Measurements from ENCODE around the gene TAF1B.

Gene TAF1B

DNA sequence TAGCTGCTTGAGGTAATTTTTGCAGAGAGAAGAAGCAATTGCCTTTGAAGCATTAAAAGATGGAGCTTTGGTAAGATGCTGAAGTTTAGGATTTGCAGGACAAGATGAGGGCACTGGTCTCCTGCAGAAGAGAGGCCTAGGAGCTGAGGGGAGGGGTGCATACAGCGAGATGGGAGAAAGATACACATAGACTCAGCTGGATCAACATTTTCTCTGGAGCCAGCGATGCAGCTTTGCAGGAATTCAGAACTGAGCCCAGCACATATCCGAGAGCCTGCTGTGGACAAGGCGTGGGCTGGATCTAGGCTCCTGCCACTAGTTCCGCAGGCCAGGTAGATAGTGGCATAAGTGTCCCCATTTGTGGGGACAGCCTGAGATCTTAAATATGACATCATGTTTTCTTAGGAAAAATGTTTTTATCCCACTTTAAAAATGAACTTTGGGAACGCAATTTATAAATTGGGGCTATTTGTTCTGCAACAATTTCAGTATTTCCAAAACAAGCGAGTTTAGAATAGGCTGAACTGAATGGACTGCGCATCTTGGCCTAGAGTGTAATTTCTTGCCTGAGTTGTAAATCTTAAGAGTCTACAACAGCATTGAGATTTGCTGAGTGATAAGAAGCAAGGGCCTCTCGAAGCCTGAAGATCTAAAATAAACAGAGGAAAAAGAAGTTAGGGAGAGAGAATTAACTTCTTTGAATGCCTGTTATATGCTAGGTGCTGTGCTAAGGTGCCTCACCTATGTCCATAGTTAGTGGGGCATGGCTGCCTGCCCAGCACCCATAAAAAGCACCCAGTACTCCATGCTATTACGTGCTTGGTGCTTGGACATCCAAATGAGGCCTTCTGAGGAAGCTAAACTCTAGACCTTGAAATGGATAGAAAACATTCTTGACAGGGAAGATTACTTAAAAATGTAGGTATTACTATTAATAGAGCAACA is 125.6 kb downstream of the TAF1B start:
- no peak for DNase-seq

DNA sequence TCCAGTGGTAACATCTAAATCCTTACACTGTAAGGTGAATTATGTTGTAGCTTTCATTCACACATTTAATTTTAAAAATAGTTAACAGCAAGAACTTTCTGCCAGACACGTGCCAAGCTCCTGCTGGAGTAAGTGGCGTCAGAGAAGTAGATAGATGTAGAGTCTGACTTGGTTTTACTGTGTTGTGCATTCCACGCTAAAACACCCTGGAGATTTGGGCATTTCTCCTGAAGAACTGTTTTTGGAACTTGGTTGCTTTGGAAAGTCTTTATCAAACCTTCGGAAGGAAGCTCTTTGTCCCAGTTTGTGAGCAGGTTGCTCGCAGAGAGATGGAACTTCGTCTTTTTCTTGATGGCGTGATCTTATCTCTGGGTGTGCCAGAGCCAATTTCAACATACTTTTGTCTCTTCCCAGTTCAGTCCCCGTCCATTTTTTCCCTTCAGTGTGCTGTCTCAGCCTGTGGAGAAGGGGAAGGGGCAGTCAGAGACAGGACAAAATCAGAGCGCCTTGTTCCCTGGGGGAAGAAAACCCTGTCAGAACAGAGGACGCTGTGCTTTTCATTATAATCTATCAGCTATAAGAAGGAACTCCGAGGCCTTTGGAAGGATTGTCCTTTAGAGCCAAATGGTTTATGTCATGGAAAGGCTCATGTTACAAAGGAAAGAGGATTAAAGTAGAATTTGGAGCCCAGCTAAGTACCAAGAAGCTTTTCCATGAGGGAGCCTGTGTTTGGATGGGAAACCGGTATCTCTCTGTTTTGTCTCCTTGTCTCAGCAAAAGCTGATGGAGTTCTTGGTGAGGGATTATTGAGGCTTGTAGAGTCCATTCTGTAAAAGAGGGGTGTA is 127.1 kb downstream of the TAF1B start:
- no peak for DNase-seq

DNA sequence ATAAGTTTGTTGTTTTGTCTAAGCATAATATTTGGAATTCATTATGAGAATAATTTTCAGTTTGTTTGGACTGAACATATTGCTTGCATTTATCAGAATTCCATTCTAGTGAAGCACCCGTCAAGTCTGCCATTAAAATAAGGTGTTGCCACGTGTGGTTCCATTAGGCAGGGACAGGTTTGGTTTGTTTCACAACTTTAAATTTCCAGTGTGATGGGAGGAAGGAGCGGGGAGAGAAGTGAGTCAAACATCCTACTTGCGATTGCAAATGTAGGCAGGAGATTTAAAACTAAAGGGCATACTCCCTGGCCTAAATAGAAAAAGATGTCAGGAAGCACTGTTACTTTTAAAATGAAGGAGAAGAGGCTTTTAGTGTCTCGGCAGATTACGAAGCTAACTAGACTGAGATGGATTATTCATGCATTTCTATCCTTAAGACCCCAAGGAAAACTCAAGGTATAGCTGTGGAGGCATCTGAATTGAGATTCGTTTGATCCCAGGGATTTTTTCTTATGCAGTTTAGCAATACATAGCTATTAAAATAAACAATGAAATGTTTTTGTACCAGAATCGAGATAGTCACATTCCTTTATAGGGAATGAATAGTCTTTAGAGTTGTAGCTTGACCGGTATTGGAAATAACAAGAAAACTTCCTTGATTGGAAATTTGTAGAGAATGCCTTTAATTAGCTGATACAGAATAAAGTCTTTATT is 128.0 kb downstream of the TAF1B start:
- DNase-seq: no peak

DNA sequence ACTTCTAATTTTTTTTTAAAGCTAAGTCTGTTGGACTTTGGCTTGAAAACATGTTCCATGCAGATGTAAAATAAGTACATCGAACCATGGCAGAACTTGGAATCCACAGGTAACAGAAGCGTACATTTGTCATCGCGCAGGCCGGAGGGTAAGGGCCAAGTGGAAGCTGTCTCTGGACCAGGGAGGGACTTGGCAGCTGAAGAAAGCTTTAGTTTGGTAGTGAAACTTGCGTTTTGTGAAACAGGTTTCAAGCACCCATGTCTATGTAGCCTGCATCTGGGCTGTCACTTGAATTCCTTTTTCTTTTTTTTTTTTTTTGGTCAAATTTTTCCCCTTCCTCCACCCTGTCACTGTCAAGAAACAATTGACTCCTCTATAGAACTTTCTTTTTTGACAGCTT is 128.6 kb downstream of the TAF1B start:
- no peak for DNase-seq

DNA sequence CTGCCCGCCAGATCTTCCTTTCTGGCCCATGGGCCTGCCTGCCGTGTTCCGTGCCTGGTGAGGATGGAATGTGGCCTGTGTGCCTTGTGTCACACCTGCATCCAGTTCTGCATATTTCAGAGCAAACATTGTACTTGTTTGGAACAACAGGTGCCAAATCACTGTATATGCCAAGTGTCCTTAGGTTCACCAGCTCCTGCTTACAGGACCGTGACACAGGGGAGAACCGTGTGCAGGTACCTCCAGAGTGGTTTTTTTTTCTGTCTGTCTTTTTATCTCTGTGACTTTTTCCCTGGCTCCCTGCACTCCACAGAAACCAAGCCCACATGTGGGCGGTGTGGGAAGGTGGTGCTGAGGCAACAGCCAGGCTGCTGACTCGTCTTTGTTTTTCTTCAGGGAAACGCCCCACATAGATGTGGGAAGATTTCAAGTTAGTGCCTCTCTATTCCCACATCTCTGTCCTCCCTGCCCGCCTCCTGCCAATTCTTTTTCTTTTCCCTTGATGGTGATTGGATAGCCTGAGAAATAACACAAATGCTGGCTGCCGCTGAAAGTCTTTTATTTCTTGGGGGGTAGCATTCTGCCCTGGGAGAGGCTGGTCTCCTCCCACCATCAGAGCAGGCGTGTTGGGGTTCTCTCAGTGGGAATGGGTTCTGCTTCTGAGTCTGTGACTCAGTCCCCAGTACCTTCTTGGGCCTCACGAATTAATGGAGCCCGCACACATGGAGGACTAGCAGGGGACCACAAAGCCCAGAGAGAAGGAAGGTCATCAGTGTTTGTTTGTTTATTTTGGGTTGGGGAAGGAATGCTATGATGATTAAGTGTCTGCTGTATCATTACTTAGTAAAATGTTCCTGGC is 129.6 kb downstream of the TAF1B start:
- no peak for DNase-seq

DNA sequence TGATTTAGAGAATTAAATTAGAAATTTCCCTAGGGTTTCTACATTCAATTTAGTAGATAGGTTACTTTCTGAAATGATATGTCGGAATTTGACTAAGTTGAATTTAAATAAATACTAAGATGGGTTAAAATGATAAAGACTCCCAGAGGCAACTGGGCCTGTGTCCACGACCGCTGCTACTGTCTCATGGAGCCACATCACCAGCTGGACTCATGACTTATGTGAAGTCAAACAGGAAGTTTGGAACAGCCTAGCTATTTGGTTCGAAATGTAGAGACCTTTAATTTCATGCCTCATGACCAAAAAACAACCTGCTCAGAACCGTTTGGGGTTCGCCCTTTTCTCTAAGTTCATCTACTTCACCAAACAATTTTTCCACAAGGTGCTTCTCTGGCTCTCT is 130.4 kb downstream of the TAF1B start:
- DNase-seq: no peak

DNA sequence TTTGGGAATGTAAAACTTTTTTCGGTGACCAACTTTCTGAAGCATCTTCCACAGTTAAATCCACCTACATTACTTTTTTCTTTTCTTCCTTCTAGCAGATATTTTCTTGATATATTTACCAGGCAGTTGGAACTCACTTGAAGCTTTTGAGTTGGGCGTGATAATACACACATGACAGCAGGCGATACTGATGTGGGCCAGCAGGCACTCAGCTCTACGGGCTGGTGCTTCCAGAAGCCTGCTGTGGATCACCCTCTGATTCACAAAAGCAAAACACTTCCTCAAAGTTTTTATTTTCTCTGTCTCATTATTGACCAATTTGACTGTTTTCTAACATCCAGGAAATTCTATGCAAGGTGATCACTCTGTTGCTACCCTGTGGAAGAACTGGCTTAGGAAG is 131.1 kb downstream of the TAF1B start:
- no peak for DNase-seq

DNA sequence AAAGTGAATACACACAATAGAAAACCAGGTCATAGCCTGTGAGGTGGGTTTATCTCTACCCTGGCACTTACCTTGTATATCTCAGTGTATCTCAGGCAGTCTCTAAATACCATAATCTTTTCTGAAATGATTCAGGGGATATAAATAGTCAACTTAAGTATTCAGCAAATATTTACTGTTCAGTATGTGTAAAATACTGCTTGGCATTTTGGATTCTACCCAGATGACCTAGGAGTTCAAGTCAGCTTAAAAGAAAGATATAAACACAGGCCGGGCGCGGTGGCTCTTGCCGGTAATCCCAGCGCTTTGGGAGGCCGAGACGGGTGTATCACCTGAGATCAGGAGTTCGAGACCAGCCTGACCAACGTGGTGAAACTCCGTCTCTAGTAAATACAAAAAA is 132.1 kb downstream of the TAF1B start:
- no peak for DNase-seq

DNA sequence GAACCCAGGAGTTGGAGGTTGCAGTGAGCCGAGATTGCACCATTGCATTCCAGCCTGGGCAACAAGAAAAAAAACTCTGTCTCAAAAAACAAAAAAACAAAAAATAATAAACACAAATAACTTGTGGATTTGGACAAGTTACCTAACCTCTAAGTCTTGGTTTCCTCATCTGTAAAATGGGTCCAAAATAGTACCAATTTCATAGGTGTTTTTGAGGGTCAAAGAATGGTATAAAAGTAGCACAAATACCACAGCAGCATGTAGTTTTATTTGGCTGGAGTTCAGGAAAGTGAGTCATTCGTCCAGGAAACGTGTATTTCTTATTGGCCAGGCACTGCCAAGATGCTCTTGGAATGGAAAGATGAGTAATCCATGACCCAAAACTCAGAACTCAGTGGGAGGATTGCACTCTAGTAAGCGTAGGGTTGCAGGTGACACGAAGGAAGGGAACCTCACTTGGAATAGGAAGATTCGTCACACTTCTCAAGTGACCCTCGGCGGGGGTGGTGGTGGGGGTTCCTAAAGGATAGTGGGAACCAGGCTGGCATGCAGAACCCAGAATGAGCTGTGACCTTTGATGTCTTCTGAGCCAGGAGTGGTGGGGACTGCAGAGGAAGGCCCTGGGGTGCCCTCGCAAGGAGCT is 132.7 kb downstream of the TAF1B start:
- DNase-seq: no peak

DNA sequence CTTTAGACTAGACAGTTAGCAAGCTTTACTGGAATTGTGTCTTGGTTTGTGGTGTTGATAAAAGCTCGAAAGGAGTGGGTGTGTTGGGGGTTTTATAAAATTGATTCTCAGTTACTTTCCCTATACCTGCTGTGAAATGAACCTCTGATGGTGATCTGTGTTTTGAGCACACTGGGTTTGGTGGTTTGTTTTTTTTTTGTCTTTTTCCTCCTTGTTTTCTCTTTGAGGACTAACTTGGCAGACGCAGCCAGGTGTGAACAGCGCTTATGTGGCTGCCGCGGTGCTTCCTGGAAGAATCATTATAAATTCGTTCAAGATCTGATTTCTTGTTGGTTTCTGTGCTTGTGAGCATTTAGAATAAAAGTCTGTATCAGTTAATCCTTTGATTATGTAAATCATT is 136.7 kb downstream of the TAF1B start:
- DNase-seq: no peak

DNA sequence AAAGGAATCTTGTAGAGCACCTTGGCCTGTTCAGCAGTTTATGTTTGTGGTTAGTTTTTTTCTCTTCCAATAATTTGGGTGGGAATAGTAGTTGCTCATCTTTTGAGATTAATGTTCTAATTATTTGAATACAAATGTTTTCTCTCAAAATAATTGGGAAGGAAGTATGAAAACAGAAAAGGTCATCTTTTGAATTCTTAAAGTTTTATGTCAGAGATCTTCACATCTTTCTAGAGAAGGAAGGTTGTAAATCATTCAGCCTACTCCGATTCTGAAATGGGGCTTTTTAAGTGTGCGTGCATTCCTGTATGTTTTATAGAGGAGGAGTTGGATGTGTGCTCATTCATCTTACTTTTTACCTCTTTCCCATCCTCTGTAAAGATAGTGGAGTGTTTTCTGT is 137.2 kb downstream of the TAF1B start:
- DNase-seq: no peak

DNA sequence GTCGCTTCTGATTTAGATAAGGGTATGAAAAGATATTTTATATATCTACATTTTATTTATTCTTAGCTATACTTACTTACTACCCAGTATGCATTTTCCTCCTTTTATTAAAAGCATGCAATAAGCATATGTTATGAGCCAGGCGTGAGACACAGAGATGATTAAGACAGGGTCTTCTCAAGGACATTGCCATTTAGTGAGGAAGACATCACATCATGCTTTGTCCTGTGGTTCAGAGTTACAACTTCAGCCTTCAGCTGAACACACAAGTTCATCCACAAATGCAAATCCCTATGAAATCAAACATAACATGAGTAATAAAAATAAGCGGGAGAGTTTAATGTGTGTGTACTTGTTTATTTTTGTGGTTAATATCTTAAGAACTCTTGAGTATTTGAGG is 138.4 kb downstream of the TAF1B start:
- no peak for DNase-seq

DNA sequence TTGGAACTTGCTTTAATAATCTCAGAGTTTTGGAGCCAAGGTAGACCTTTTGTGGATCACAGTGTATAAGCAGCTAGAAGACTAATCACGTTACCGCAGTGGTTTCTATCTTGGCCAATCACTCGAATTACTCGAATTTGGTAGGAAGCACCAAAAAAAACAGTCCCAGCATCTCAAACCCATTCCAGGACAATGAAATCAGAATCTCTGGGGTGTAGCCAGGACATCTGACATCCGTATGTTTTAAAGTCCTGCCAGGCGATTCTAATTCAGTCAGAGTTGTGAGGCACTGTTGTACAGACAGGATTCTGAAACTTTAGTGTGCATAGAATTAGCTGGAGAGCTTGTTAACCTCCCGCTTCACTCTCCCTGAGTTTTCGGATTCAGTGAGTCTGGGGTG is 139.0 kb downstream of the TAF1B start:
- DNase-seq: no peak

DNA sequence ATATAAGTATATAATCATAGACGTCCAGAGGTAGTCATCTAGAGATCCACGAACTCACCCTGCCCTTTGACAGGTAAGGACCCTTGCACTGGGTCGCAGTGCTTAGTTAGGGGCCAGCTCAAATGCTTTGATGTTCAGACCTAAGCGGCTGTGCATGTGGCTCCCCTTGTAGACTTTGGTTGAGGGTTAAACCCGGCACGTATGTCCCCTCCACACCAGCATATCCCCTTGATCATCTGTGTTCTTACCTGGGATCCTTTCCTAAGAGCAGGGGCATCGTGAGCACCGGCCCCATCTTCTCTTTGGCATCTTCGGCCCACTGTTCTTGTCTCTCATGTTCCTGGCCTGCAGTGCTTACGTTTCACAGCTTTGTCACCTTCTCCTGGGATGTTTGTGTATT is 139.6 kb downstream of the TAF1B start:
- no peak for DNase-seq

DNA sequence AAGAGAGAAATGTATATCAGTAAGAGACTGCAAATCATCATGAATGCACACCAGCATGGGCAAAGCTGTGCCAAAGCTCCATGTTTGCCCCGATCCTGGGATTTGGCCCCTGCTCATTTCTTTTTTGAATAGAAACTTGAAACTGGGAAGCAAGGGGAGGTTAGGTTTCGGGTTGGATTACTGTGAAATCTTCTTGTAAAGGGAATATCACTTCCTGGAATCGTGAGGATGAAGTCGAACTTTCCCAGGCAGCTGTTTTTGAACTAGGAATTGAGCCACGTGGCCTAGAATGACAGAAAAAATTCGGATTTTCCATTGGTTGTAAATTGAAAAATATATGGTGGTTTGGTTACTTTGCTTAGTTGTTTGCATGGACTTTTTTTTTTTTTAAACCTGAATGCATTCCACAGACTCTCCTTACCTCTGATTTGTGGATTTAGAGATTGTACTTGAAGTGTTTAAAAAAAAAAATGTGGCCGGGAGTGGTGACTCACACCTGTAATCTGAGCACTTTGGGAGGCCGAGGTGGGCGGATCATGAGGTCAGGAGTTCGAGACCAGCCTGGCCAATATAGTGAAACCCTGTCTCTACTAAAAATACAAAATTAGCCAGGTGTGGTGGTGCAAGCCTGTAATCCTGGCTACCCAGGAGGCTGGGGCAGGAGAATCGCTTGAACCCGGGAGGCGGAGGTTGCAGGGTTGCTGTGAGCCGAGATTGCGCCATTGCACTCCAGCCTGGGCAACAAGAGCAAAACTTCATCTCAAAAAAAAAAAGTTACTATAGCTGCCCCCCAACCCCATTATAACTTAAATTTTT is 140.3 kb downstream of the TAF1B start:
- no peak for DNase-seq

Measured in DMS 273 treated with DMSO at 0.1 percent for 48 hours (cell line).